ENCODE results near the gene TINCR.

The TINCR gene

GRCh38 chr19:5608291-5608690 lies 40.5 kb upstream of the TINCR start:
- H3K36me3 ChIP-seq (ENCODE audit: control insufficient read depth, insufficient read depth, low read length), result peaks cover 30% of the 10 kb centered on the region
- no peaks in the 10 kb centered on the region for H3K27me3 ChIP-seq (replicated peaks; ENCODE audit: control insufficient read depth, insufficient read depth, low read length)
- TF ChIP-seq CTCF (IDR thresholded peaks at IDR 0.05; ENCODE audit: insufficient read depth, low read length, poor library complexity, severe bottlenecking), result no peak
- no peak for DNase-seq (ENCODE audit: extremely low read depth, insufficient read length)
- H3K4me3 ChIP-seq (replicated peaks; ENCODE audit: low read depth, low read length), result no peak overlapping the region

- no peak overlapping the region for H3K4me3 ChIP-seq (replicated peaks; ENCODE audit: low read depth, low read length)
- DNase-seq (ENCODE audit: extremely low read depth, insufficient read length), result no peak
- no peak for TF ChIP-seq CTCF (IDR thresholded peaks at IDR 0.05; ENCODE audit: insufficient read depth, low read length, poor library complexity, severe bottlenecking)
- no peaks in the 10 kb centered on the region for H3K27me3 ChIP-seq (replicated peaks; ENCODE audit: control insufficient read depth, insufficient read depth, low read length)
- peaks cover 29% of the 10 kb centered on the region for H3K36me3 ChIP-seq (ENCODE audit: control insufficient read depth, insufficient read depth, low read length)
These were observed 39.8 kb upstream of the TINCR start for GRCh38 chr19:5607318-5608275.

GRCh38 chr19:5605362-5605761 lies 37.6 kb upstream of the TINCR start:
- no peak for TF ChIP-seq CTCF (IDR thresholded peaks at IDR 0.05; ENCODE audit: insufficient read depth, low read length, poor library complexity, severe bottlenecking)
- Histone ChIP-seq H3K4me3 (replicated peaks; ENCODE audit: low read depth, low read length) (no peak overlapping the region), H3K36me3 (ENCODE audit: control insufficient read depth, insufficient read depth, low read length) (peaks cover 33% of the 10 kb centered on the region), H3K27me3 (replicated peaks; ENCODE audit: control insufficient read depth, insufficient read depth, low read length) (no peaks in the 10 kb centered on the region)
- DNase-seq (ENCODE audit: extremely low read depth, insufficient read length), result no peak

- Histone ChIP-seq H3K27me3 (replicated peaks; ENCODE audit: control insufficient read depth, insufficient read depth, low read length) (no peaks in the 10 kb centered on the region), H3K36me3 (ENCODE audit: control insufficient read depth, insufficient read depth, low read length) (peaks cover 42% of the 10 kb centered on the region), H3K4me3 (replicated peaks; ENCODE audit: low read depth, low read length) (no peak overlapping the region)
- no peak for TF ChIP-seq CTCF (IDR thresholded peaks at IDR 0.05; ENCODE audit: insufficient read depth, low read length, poor library complexity, severe bottlenecking)
- no peak for DNase-seq (ENCODE audit: extremely low read depth, insufficient read length)
These were observed 35.9 kb upstream of the TINCR start for GRCh38 chr19:5603626-5604025.

- DNase-seq (ENCODE audit: extremely low read depth, insufficient read length), result no peak
- H3K27me3 ChIP-seq (replicated peaks; ENCODE audit: control insufficient read depth, insufficient read depth, low read length), result no peaks in the 10 kb centered on the region
- peaks cover 43% of the 10 kb centered on the region for H3K36me3 ChIP-seq (ENCODE audit: control insufficient read depth, insufficient read depth, low read length)
- H3K4me3 ChIP-seq (replicated peaks; ENCODE audit: low read depth, low read length), result no peak overlapping the region
- no peak for TF ChIP-seq CTCF (IDR thresholded peaks at IDR 0.05; ENCODE audit: insufficient read depth, low read length, poor library complexity, severe bottlenecking)
These were observed 33.0 kb upstream of the TINCR start for GRCh38 chr19:5600797-5601196.

All from GM06990 (cell line).